Stimulated activated CD4-positive, alpha-beta T cell treated with anti-CD3 and anti-CD28 coated beads, Interleukin-1b, Interleukin-23, amount 100 ng/mL, for 24 hours (primary cell): ENCODE results near the gene SOCS4.

Experiments
- DNase-seq, 4 experiments: peaks; one replicate each; pipeline ENCODE4 v3.0.0-alpha.2; 2020; ENCODE audit warnings: low read depth in 4 of 4, low spot score in 1 of 4

The SOCS4 gene

DNA sequence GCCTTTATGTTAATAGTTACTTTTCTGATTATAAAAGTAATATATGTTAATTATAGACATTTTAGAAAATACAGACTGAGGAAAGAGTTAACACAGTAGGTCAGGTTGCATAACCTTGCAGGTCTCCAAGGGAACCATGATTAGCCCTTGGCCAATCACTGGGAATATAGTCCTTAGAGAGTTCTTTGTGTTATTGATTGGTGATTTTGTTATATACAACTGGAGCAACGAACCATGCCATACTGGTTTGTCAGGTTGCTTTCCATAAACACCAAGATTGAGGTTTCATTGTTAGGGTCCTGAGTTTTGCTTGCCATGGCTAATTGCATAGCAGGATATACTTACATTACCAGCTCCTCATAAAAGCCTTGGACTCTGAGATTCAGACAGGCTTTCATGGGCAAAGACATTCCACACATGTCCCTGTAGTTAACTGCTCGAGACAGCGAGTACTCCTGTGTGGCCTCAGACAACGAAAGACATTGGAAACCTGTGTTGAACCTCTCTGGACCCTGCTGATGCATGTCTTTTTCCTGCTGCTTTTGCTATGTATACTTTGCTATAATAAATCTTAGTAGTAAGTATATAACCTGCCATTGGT, 58.1 kb downstream of the SOCS4 start:
- DNase-seq, result no peak

DNA sequence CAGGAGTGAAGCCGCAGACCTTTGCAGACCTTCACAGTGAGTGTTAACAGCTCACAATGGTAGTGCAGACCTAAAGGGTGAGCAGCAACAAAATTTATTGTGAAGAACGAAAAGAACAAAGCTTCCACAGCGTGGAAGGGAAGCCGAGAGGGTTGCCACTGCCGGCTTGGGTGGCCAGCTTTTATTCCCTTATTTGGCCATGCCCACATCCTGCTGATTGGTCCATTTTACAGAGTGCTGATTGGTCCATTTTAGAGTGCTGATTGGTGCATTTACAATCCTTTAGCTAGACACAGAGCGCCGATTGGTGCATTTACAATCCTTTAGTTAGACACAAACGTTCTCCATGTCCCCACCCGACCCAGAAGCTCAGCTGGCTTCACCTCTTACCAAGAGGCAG, 59.9 kb downstream of the SOCS4 start:
- no peak for DNase-seq

DNA sequence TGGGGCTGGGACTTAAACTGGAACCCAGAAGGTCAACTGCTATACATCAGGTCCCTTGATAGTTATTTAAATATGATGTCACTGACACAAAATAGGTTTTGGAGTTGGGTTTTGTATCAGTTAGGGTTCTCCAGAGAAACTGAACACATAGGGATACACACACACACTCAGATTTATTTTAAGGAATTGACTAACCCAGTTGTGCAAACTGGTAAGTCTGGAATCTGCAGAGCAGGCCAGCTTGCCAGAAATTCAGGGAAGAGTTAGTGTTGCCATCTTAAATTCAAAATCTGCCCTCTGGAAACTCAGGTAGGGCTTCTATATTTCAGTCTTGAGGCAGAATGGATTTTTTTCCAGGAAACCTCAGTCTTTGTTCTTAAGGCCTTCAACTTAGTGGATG, 61.3 kb downstream of the SOCS4 start:
- DNase-seq, result no peak

DNA sequence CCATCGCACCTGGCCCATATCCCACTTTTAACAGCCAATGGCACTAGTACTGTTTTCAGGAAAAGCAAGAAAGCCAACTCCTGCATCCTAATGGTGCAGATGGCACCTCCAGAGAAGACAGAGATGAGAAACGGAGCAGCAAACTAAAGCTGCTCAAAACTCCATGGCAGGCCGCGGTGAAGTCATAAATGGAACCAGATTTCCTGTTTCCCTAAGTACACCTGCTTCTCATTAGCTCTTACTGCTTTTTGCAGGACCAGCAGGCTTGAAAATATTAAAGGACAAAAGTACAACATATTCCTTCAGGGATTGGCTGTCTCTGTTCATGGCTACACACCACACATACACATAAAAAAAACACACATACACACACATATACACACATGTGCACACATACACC, 65.3 kb downstream of the SOCS4 start:
- no peak for DNase-seq

- DNase-seq, result no peak
Observed at GRCh38 chr14:55094292-55095157, 67.5 kb downstream of the SOCS4 start.

DNA sequence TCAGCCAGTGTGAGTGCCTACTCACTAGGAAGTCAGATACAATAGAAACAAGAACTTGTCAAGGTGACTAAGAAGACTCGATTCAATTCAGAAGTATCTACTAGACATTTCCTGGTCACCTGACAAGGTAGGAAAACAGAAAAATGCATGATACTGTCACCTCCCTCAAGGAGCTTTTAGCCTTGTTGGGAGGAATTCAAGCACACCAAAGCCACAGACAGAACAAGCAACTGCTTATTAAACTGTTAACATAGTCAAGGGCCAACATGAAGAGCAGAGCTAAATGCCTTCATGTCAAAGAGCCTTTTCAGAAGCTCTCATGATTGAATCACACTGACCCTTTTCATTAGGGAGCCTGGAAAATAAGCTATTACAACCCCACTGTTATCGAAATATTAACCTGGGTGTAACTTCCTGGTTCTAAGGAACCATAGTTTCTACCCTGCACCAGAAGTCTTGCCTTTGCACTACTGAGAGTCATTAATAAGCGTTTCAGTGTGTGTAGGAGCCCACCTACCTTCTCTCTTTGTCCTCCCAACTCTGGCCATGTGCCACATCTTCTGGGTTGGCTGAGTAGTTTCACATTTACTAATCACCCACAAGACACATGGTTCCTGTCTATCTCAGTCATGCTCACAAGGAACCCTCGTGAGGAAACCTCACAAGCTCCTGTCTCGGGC, 71.0 kb downstream of the SOCS4 start:
- peak in 1 of 4 experiments; percentile 28 for DNase-seq

GRCh38 chr14:55098561-55098898, 71.5 kb downstream of the SOCS4 start:
- no peak for DNase-seq
